GM12878 (cell line): Measurements from ENCODE around the gene NRG2. TPM values are rescaled to one million over a fixed set of nuclear protein-coding genes. Genes with fewer than 3 reads are reported as not detected.

Experiments
- ATAC-seq: fragments of 200-7000 bp; cut with Tn5 transposase; 3 replicates; pipeline ENCODE4 v1.9.1; 2020; ENCODE audit warnings: mild to moderate bottlenecking, moderate library complexity
- BruUV-seq: library from RNA; stranded (reverse); fragments of 400-500 nt; replicated peaks from 2 replicates; lab custom pipeline; 2021; lab: Mats Ljungman, UMichigan
- CTCF ChIA-PET: fragments of 300-600 bp; sonication (Branson Sonifier 250); formaldehyde crosslinking; extraction: SDS; loops from one replicate; lab custom pipeline; 2021; ENCODE audit warnings: inconsistent platforms; lab: Yijun Ruan, JAX
- POLR2A ChIA-PET: fragments of 350-600 bp; formaldehyde crosslinking; extraction: SDS; loops from one replicate; lab custom pipeline; 2021; ENCODE audit warnings: inconsistent platforms; lab: Charles Lee
- RAD21 ChIA-PET: fragments of 300-600 bp; sonication (Branson Sonifier 250); formaldehyde crosslinking; loops from one replicate; lab custom pipeline; 2023; ENCODE audit warnings: antibody characterized with exemption; ENCODE audit not compliant: unreplicated experiment; lab: Charles Lee
- SMC1A ChIA-PET: fragments of 300-600 bp; sonication (Branson Sonifier 250); formaldehyde crosslinking; loops from one replicate; lab custom pipeline; 2023; ENCODE audit not compliant: unreplicated experiment, uncharacterized antibody; lab: Charles Lee
- DNase-seq: peaks from one replicate; pipeline ENCODE4 v3.0.0-alpha.2; 2011; ENCODE audit warnings: low read depth, low spot score
- FAIRE-seq: peaks from 3 replicates; lab custom pipeline; 2011; peaks lifted over from hg19 to GRCh38; lab: Jason Lieb, UNC
- H2AFZ ChIP-seq: 2 replicates; pipeline ENCODE4 v1.6.0; 2011; ENCODE audit warnings: low read depth, low read length, control low read depth; ENCODE audit not compliant: control insufficient read depth
- H3K27ac ChIP-seq: 2 replicates; pipeline ENCODE4 v1.5.1; 2011; ENCODE audit warnings: control low read depth; ENCODE audit not compliant: control insufficient read depth, insufficient read depth
- H3K27me3 ChIP-seq, 2 experiments: replicated peaks in 1 of 2; 2 replicates each; pipeline versions ENCODE4 v1.6.0 to v1.6.1; 2011; ENCODE audit warnings: low read length in 1 of 2; ENCODE audit not compliant: control insufficient read depth in 2 of 2, insufficient read depth in 2 of 2
- H3K36me3 ChIP-seq, 2 experiments: 2 replicates each; pipeline ENCODE4 v1.5.1; 2011; ENCODE audit warnings: low read length in 1 of 2; ENCODE audit not compliant: control insufficient read depth in 2 of 2, insufficient read depth in 2 of 2
- H3K4me1 ChIP-seq: 2 replicates; pipeline ENCODE4 v1.6.1; 2011; ENCODE audit warnings: mild to moderate bottlenecking, low read length, moderate library complexity, mixed read lengths; ENCODE audit not compliant: control insufficient read depth, insufficient read depth
- H3K4me2 ChIP-seq: 2 replicates; pipeline ENCODE4 v1.6.0; 2011; ENCODE audit warnings: control low read depth; ENCODE audit not compliant: control insufficient read depth, insufficient read depth
- H3K4me3 ChIP-seq: fragments of 200-600 bp; sonication (generic); 2 replicates; pipeline ENCODE4 v1.5.1; 2016
- H3K79me2 ChIP-seq: 2 replicates; pipeline ENCODE4 v1.6.0; 2011; ENCODE audit warnings: low read length; ENCODE audit not compliant: control insufficient read depth, insufficient read depth
- H3K9ac ChIP-seq: 2 replicates; pipeline ENCODE4 v1.8.0; 2011; ENCODE audit warnings: low read length, control low read depth, mixed read lengths; ENCODE audit not compliant: control insufficient read depth, insufficient read depth
- H3K9me3 ChIP-seq: replicated peaks from 3 replicates; pipeline ENCODE4 v1.5.1; 2011; ENCODE audit warnings: mild to moderate bottlenecking, low read length; ENCODE audit not compliant: control insufficient read depth, insufficient read depth
- H4K20me1 ChIP-seq: 2 replicates; pipeline ENCODE4 v1.6.0; 2011; ENCODE audit not compliant: control insufficient read depth, insufficient read depth
- BRCA1 ChIP-seq: IDR thresholded peaks from 2 replicates; pipeline ENCODE4 v1.6.1; 2011; ENCODE audit warnings: low read depth, low read length, improper control_type of control experiment
- CBFB ChIP-seq: IDR thresholded peaks from 2 replicates; pipeline ENCODE4 v1.6.1; 2016; ENCODE audit warnings: antibody characterized with exemption, low read depth
- ETV6 ChIP-seq, 2 experiments: fragments of 450-650 bp in 1 of 2; IDR thresholded peaks in 1 of 2; conservative IDR thresholded peaks in 1 of 2; 2 replicates each; pipeline ENCODE4 v1.6.1; 2014; ENCODE audit warnings: antibody characterized with exemption in 1 of 2, borderline replicate concordance in 1 of 2, low read depth in 1 of 2, mild to moderate bottlenecking in 1 of 2, moderate library complexity in 1 of 2
- FOXK2 ChIP-seq: fragments of 450-650 bp; IDR thresholded peaks from 2 replicates; pipeline ENCODE4 v1.6.1; 2017; ENCODE audit warnings: mild to moderate bottlenecking, moderate library complexity
- HCFC1 ChIP-seq: fragments of 150-350 bp; IDR thresholded peaks from 2 replicates; pipeline ENCODE4 v1.6.1; 2014; ENCODE audit warnings: low read length
- IKZF2 ChIP-seq, 2 experiments: fragments of 450-650 bp; IDR thresholded peaks; 2 replicates each; pipeline ENCODE4 v1.6.1; 2017; ENCODE audit warnings: mild to moderate bottlenecking in 2 of 2, moderate library complexity in 2 of 2
- IRF4 ChIP-seq: IDR thresholded peaks from 2 replicates; pipeline ENCODE4 v1.6.1; 2011; ENCODE audit warnings: low read depth, low read length
- JUNB ChIP-seq: IDR thresholded peaks from 2 replicates; pipeline ENCODE4 v1.6.1; 2016; ENCODE audit warnings: antibody characterized with exemption, mild to moderate bottlenecking
- NR2C1 ChIP-seq: fragments of 450-650 bp; IDR thresholded peaks from 2 replicates; pipeline ENCODE4 v1.6.1; 2017; ENCODE audit warnings: antibody characterized with exemption, mild to moderate bottlenecking, moderate library complexity
- PAX5 ChIP-seq: IDR thresholded peaks from 2 replicates; pipeline ENCODE4 v1.6.1; 2011; ENCODE audit warnings: low read depth, low read length, borderline replicate concordance
- RAD51 ChIP-seq: fragments of 450-650 bp; IDR thresholded peaks from 2 replicates; pipeline ENCODE4 v1.6.1; 2016; ENCODE audit warnings: moderate library complexity, mild to moderate bottlenecking, inconsistent platforms
- RCOR1 ChIP-seq: conservative IDR thresholded peaks from 2 replicates; pipeline ENCODE4 v1.6.1; 2012; ENCODE audit warnings: low read depth, low read length, improper control_type of control experiment
- ZBED1 ChIP-seq: IDR thresholded peaks from 2 replicates; pipeline ENCODE4 v1.6.1; 2016; ENCODE audit warnings: borderline replicate concordance
- ZNF207 ChIP-seq: fragments of 450-650 bp; IDR thresholded peaks from 2 replicates; pipeline ENCODE4 v1.6.1; 2014; ENCODE audit warnings: antibody characterized with exemption, mild to moderate bottlenecking, borderline replicate concordance
- WGBS: methylation state at CpG from one replicate; pipeline ENCODE4 v1.1.6; 2016; ENCODE audit warnings: low lambda C conversion rate; ENCODE audit not compliant: insufficient replicate concordance, insufficient coverage; ENCODE audit errors: missing lambda C conversion rate; 5-methylcytosine and 5-hydroxymethylcytosine counted together
- in situ Hi-C: fragments of 300-500 bp; cut with MboI; formaldehyde crosslinking; loops from 9 replicates; pipeline ENCODE4 v1.14.3; 2018; ENCODE audit warnings: mixed read lengths
- intact Hi-C: fragments of 100-400 bp; cut with micrococcal nuclease; formaldehyde crosslinking; loops from one replicate; pipeline ENCODE4 v1.14.2; 2022; ENCODE audit not compliant: unreplicated experiment
- polyA plus RNA-seq, 11 experiments: library from polyadenylated mRNA; depleted of rRNA in 4 of 11; unstranded in 6 of 11; stranded (reverse) in 5 of 11; fragments of >200 nt; fragmentation: Nextera tagmentation in 4 of 11; fragmentation: Illumina TruSeq in 1 of 11; extraction: Ambion mirVana in 4 of 11; extraction: Trizol in 1 of 11; gene quantifications; 1 replicate in 1 of 11; 2 replicates in 10 of 11; pipeline versions ENCODE4 v1.2.1 to v1.2.3, GENCODE V29; 2011 to 2016; ENCODE audit warnings: inconsistent platforms in 2 of 11, missing spikeins in 2 of 11, low read depth in 1 of 11
- total RNA-seq, 4 experiments: library from RNA; depleted of rRNA in 3 of 4; stranded (reverse); fragments of >200 nt in 3 of 4; fragmentation: Illumina TruSeq in 1 of 4; extraction: Trizol in 1 of 4; gene quantifications; 2 replicates each; pipeline versions ENCODE4 v1.2.1 to v1.2.3, GENCODE V29; 2013 to 2021
- TF ChIP-seq, protein P1 (sequence below): IDR thresholded peaks from 2 replicates; pipeline ENCODE4 v1.6.1; 2011; ENCODE audit warnings: low read depth, low read length, improper control_type of control experiment, borderline replicate concordance

Gene NRG2
- total and polyA plus RNA-seq, 10 of the 15 experiments (the other 5 are each of a cell fraction or from before 2014, with no cell fraction given) = 0.10 to 21.7 (median 9.6) TPM

DNA sequence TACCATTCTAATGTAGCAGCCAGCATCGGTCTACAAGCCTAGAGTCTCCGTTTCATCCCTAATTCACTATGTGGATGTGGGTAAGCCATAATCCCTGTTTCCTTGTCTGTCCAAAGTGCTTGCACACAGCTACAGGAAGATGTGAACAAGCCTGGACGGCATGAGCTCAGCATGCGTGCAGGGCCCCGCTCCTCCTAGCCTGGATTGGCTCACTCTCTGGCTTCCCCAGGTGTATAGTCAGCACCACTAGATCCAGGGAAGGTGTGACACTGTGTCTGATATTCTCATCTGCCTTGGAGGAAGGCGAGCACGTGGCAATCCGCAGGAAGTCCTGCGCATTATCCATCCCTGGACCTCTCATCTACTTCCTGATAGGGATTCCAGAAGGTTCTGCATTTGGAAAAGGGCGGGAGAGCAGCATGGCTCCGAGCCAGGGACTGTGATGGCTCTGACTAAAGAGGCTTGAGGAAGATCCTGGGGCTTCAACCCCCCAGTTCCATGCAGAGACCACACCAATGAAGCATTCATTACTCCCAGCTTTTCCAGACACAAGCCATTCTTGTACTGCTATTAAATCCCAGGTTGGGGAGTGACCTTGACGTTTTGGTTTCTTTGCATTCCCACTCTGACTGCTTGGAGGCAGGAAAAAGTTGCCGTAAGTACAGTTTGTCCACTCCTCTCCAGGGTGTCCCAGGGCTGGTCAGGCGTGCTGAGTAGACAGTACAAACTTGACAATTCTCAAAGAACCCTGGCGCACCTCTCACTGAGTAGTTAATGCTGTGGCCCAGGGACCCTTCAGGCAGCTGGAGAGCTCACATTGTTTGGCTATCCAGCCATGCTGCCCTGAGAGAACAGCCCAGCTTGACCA, 181.8 kb downstream of the NRG2 start:
- no peak overlapping the region for H3K27ac ChIP-seq
- POLR2A ChIA-PET = interaction anchor here (1.2 kb wide), 1 partner anchor 100 kb away, joined by 3 read pairs; no protein-coding TSS in a partner anchor
- H3K27me3 ChIP-seq = no peaks in the 10 kb centered on the region
- H3K4me1 ChIP-seq = peaks cover 8% of the 10 kb centered on the region
- CTCF ChIA-PET = interaction anchor here (1.1 to 10.1 kb wide), 6 partner anchors 17 to 109 kb away, joined by 3 to 129 read pairs (median 16); no protein-coding TSS in a partner anchor
- no peak for DNase-seq
- H3K36me3 ChIP-seq = no peaks in the 10 kb centered on the region; a peak in 2 of 4 replicates
- no peaks in the 10 kb centered on the region for H3K79me2 ChIP-seq
- H3K4me3 ChIP-seq = no peak overlapping the region
- 67% methylated on average over 15 of the region's 15 CpGs for WGBS
- no peaks in the 10 kb centered on the region for H4K20me1 ChIP-seq
- SMC1A ChIA-PET = interaction anchor here (0.9 to 3.0 kb wide), 6 partner anchors 12 to 110 kb away, joined by 3 to 13 read pairs (median 8); no protein-coding TSS in a partner anchor
- no peaks in the 10 kb centered on the region for H3K9me3 ChIP-seq
- no peak overlapping the region for H3K9ac ChIP-seq
- in situ Hi-C loops = no loop called here
- no TSS peak for BruUV-seq
- TF ChIP-seq, protein P1, sequence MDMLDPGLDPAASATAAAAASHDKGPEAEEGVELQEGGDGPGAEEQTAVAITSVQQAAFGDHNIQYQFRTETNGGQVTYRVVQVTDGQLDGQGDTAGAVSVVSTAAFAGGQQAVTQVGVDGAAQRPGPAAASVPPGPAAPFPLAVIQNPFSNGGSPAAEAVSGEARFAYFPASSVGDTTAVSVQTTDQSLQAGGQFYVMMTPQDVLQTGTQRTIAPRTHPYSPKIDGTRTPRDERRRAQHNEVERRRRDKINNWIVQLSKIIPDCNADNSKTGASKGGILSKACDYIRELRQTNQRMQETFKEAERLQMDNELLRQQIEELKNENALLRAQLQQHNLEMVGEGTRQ = no peak
- no peak for TF ChIP-seq ZNF207
- no peak for TF ChIP-seq IRF4
- no peak for TF ChIP-seq PAX5
- TF ChIP-seq CBFB = no peak
- no peak for TF ChIP-seq HCFC1
- no peak for TF ChIP-seq BRCA1
- TF ChIP-seq RCOR1 = no peak
- no peak for TF ChIP-seq NR2C1
- TF ChIP-seq FOXK2 = no peak
- TF ChIP-seq RAD51 = no peak
- no peak for TF ChIP-seq ZBED1
- TF ChIP-seq IKZF2 (IDR thresholded peaks at IDR 0.05) = no peak
- no peak for TF ChIP-seq JUNB
- TF ChIP-seq ETV6 (conservative IDR thresholded peaks at IDR 0.05 in 1 of 2, IDR thresholded peaks at IDR 0.05 in 1 of 2; ENCODE audit: borderline replicate concordance in 1 of 2, low read depth in 1 of 2) = no peak
- TF ChIP-seq, all 136 proteins: peak for 0
- ATAC-seq = no peak
- RAD21 ChIA-PET = interaction anchor here (1.3 to 3.2 kb wide), 3 partner anchors 73 to 141 kb away, joined by 3 to 30 read pairs (median 19); no protein-coding TSS in a partner anchor
- FAIRE-seq = no peak
- no peak overlapping the region for H2AFZ ChIP-seq
- H3K4me2 ChIP-seq = no peak overlapping the region
- intact Hi-C loops = loop anchor here (5.0 kb wide), 1 partner anchor 296 kb away; no protein-coding TSS in a partner anchor
